ENCODE results near the gene RPL9. TPM values are rescaled to one million over a fixed set of nuclear protein-coding genes. Genes with fewer than 3 reads are reported as not detected.

The RPL9 gene
- total and polyA plus RNA-seq, 2 experiments from 2014 or later = 2,522 to 4,044 TPM

DNA sequence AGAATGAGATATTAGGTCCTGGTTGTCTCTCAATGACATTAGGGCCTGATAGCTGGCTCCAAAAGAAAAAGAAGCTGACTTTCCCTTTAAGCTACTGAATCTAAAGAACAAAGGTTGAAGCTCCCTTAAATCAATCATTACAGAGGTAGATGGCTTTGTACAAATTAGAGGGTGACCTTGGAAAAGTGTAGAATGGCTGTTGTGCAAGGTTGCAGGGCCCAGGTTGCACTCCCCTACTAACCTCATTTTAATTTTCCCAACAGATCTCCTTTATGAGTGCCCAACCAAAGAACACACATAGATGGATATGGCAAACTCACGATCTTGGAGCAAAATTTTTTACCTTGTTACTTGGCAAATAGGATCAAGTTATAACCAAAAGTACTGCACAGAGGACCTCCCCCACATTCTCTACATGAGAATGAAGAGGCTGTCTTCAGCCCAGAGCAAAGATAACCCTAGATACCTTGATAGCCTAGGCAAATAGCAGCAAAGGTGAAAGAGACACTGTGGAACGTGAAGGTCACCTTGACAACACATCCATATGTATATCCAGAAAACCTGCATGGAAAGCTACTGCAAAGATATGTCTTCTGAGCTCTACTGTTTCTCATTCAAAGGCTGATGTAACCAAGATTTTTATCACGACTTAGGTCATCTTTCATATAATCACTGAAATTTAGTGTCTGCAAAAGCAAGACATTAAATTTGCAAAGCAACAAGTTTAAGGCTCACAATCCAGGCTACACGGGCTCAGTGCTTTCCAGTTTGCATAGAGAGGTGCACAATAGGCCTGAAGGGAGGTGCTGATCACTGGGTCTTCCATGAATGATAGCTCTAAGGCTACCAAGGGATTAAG is 29.0 kb downstream of the RPL9 start:
- Histone ChIP-seq H4K20me1 (replicated peaks; ENCODE audit: insufficient read depth) (no peaks in the 10 kb centered on the region), H3K27me3 (ENCODE audit: insufficient read depth) (no peaks in the 10 kb centered on the region), H3F3A (replicated peaks; ENCODE audit: low read depth) (no peaks in the 10 kb centered on the region), H3K4me2 (no peak overlapping the region), H3K27ac (ENCODE audit: low read depth) (no peak overlapping the region), H3K79me2 (replicated peaks; ENCODE audit: insufficient read depth) (no peaks in the 10 kb centered on the region), H3K9me2 (ENCODE audit: insufficient read depth) (no peaks in the 10 kb centered on the region), H2AFZ (peak overlapping the region; percentile 73; the same call in 1 of the 2 replicates), H3K4me1 (ENCODE audit: insufficient read depth) (no peaks in the 10 kb centered on the region), H3K36me3 (ENCODE audit: insufficient read depth) (no peaks in the 10 kb centered on the region), H3K4me3 (no peak overlapping the region)
- H3K36me3 Mint-ChIP-seq (ENCODE audit: low read depth) = no peaks in the 10 kb centered on the region
- H3K9me3 Mint-ChIP-seq = no peaks in the 10 kb centered on the region
- ATAC-seq (no peak), DNase-seq (ENCODE audit: low spot score) (no peak)
- no peak overlapping the region for H3K27ac Mint-ChIP-seq
- no peaks in the 10 kb centered on the region for H3K4me1 Mint-ChIP-seq
- no peak for TF ChIP-seq ZNF331 (CRISPR knock-in tag; IDR thresholded peaks at IDR 0.05; ENCODE audit: low read depth)
- no peak for TF ChIP-seq POLR2AphosphoS5 (IDR thresholded peaks at IDR 0.05; ENCODE audit: low read depth)
- TF ChIP-seq EZH2phosphoT487 (IDR thresholded peaks at IDR 0.05; ENCODE audit: unreplicated experiment) = no peak
- TF ChIP-seq REST (IDR thresholded peaks at IDR 0.05; ENCODE audit: unreplicated experiment) = no peak
- no peak for TF ChIP-seq JUNB (IDR thresholded peaks at IDR 0.05; ENCODE audit: unreplicated experiment)
- no peak for TF ChIP-seq STAT1 (IDR thresholded peaks at IDR 0.05; ENCODE audit: unreplicated experiment)
- TF ChIP-seq NANOG (IDR thresholded peaks at IDR 0.05; ENCODE audit: borderline replicate concordance) = no peak
- no peak for TF ChIP-seq ZNF462 (CRISPR knock-in tag; IDR thresholded peaks at IDR 0.05)
- TF ChIP-seq, protein P1, sequence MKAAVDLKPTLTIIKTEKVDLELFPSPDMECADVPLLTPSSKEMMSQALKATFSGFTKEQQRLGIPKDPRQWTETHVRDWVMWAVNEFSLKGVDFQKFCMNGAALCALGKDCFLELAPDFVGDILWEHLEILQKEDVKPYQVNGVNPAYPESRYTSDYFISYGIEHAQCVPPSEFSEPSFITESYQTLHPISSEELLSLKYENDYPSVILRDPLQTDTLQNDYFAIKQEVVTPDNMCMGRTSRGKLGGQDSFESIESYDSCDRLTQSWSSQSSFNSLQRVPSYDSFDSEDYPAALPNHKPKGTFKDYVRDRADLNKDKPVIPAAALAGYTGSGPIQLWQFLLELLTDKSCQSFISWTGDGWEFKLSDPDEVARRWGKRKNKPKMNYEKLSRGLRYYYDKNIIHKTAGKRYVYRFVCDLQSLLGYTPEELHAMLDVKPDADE (IDR thresholded peaks at IDR 0.05) = no peak
- peaks cover 2% of the 10 kb centered on the region for H3K27me3 Mint-ChIP-seq (ENCODE audit: insufficient read depth, low read depth, poor library complexity)
- H3K4me3 Mint-ChIP-seq = no peak overlapping the region

Data from GM23338 (cell line).